PC-3 (cell line): ENCODE measurements around the gene DCLK1. TPM values are rescaled to one million over a fixed set of nuclear protein-coding genes. Genes with fewer than 3 reads are reported as not detected.

Source experiments
- ATAC-seq: fragments of 200-7000 bp; cut with Tn5 transposase; 2 replicates; pipeline ENCODE4 v1.9.1; 2020; ENCODE audit warnings: mild to moderate bottlenecking, moderate library complexity
- BruUV-seq: library from RNA; stranded (reverse); fragments of 400-500 nt; replicated peaks from 2 replicates; lab custom pipeline; 2021; lab: Mats Ljungman, UMichigan
- CTCF ChIA-PET: fragments of 300-600 bp; sonication (Branson Sonifier 250); formaldehyde crosslinking; loops from one replicate; lab custom pipeline; 2022; ENCODE audit warnings: antibody characterized with exemption; lab: Charles Lee
- POLR2A ChIA-PET: fragments of 300-600 bp; sonication (Branson Sonifier 250); formaldehyde crosslinking; loops from one replicate; lab custom pipeline; 2022; ENCODE audit warnings: antibody characterized with exemption; ENCODE audit not compliant: unreplicated experiment; lab: Charles Lee
- DNase-seq: peaks from one replicate; pipeline ENCODE4 v3.0.0-alpha.2; 2015
- H2AFZ ChIP-seq: fragments of 300-600 bp; sonication (generic); 2 replicates; pipeline ENCODE4 v1.6.0; 2016; ENCODE audit warnings: antibody characterized with exemption, low read length
- H3F3A ChIP-seq: fragments of 300-600 bp; sonication (generic); one replicate; pipeline ENCODE4 v1.6.0; 2017; ENCODE audit warnings: antibody characterized with exemption, low read length, control low read depth, mild to moderate bottlenecking; ENCODE audit not compliant: unreplicated experiment
- H3K27ac ChIP-seq: fragments of 300-600 bp; sonication (generic); 2 replicates; pipeline ENCODE4 v1.5.1; 2016; ENCODE audit warnings: mild to moderate bottlenecking, low read length
- H3K27me3 ChIP-seq: fragments of 300-600 bp; sonication (generic); 2 replicates; pipeline ENCODE4 v1.6.1; 2016; ENCODE audit warnings: low read length, mixed read lengths
- H3K36me3 ChIP-seq: fragments of 300-600 bp; sonication (generic); 2 replicates; pipeline ENCODE4 v1.6.1; 2016; ENCODE audit warnings: low read depth, mixed run types, low read length, mixed read lengths
- H3K4me1 ChIP-seq: fragments of 300-600 bp; sonication (generic); 2 replicates; pipeline ENCODE4 v1.5.1; 2016; ENCODE audit warnings: low read length; ENCODE audit not compliant: insufficient read depth
- H3K4me2 ChIP-seq: fragments of 300-600 bp; sonication (generic); 2 replicates; pipeline ENCODE4 v1.6.0; 2016; ENCODE audit warnings: low read length
- H3K4me3 ChIP-seq: fragments of 300-600 bp; sonication (generic); 2 replicates; pipeline ENCODE4 v1.5.1; 2016; ENCODE audit warnings: mild to moderate bottlenecking, low read length, mixed read lengths
- H3K79me2 ChIP-seq: fragments of 300-600 bp; sonication (generic); 2 replicates; pipeline ENCODE4 v1.6.1; 2017; ENCODE audit warnings: low read length, mixed read lengths
- H3K9ac ChIP-seq: fragments of 300-600 bp; sonication (generic); 2 replicates; pipeline ENCODE4 v1.6.0; 2016; ENCODE audit warnings: mild to moderate bottlenecking, low read length
- H3K9me2 ChIP-seq: fragments of 300-600 bp; sonication (generic); replicated peaks from 2 replicates; pipeline ENCODE4 v1.6.1; 2016; ENCODE audit warnings: mixed run types, low read length, mixed read lengths
- H3K9me3 ChIP-seq: fragments of 300-600 bp; sonication (generic); 2 replicates; pipeline ENCODE4 v1.6.1; 2016; ENCODE audit warnings: low read length, mixed read lengths
- H4K20me1 ChIP-seq: fragments of 300-600 bp; sonication (generic); 2 replicates; pipeline ENCODE4 v1.6.1; 2016; ENCODE audit warnings: low read length, mixed read lengths
- CTCF ChIP-seq: fragments of 300-600 bp; sonication (generic); conservative IDR thresholded peaks from 2 replicates; pipeline ENCODE4 v1.5.1; 2017; ENCODE audit warnings: antibody characterized with exemption, low read depth, mild to moderate bottlenecking, low read length
- EZH2 ChIP-seq: fragments of 300-600 bp; sonication (generic); IDR thresholded peaks from one replicate; pipeline ENCODE4 v1.6.1; 2017; ENCODE audit warnings: antibody characterized with exemption, mild to moderate bottlenecking, low read length; ENCODE audit not compliant: unreplicated experiment
- EZH2phosphoT487 ChIP-seq: fragments of 300-600 bp; sonication (generic); IDR thresholded peaks from 2 replicates; pipeline ENCODE4 v1.6.1; 2018; ENCODE audit warnings: mild to moderate bottlenecking, antibody characterized with exemption, low read length, borderline replicate concordance
- intact Hi-C: fragments of 100-400 bp; cut with micrococcal nuclease; formaldehyde crosslinking; loops from 2 replicates; pipeline ENCODE4 v1.9.0; 2023
- total RNA-seq: library from RNA; depleted of rRNA; stranded (reverse); fragments of >200 nt; gene quantifications from 2 replicates; pipeline ENCODE4 v1.2.3, GENCODE V29; 2014

DCLK1 gene
- total RNA-seq, 1 experiment from 2014 or later: not detected

- Histone ChIP-seq H3K9me3 (no peaks in the 10 kb centered on the region), H4K20me1 (no peaks in the 10 kb centered on the region), H3K4me1 (no peaks in the 10 kb centered on the region), H3F3A (no peaks in the 10 kb centered on the region), H3K9ac (no peak overlapping the region), H3K36me3 (no peaks in the 10 kb centered on the region), H3K27ac (no peak overlapping the region), H2AFZ (no peak overlapping the region), H3K27me3 (no peaks in the 10 kb centered on the region), H3K79me2 (no peaks in the 10 kb centered on the region), H3K4me2 (no peak overlapping the region), H3K4me3 (no peak overlapping the region), H3K9me2 (no peaks in the 10 kb centered on the region)
- intact Hi-C loops: loop anchor here (10.0 kb wide), 1 partner anchor 801 kb away; no protein-coding TSS in a partner anchor
- ChIA-PET POLR2A (interaction anchor here (0.6 kb wide), 1 partner anchor 339 kb away, joined by 3 read pairs; no protein-coding TSS in a partner anchor), CTCF (no interaction called here)
- TF ChIP-seq EZH2phosphoT487 (no peak), EZH2 (no peak), CTCF (no peak)
- ATAC-seq: no peak
- no TSS peak for BruUV-seq
- no peak for DNase-seq
Measured at GRCh38 chr13:35966024-35966423, 165.2 kb downstream of the DCLK1 start.

- no TSS peak for BruUV-seq
- H2AFZ ChIP-seq: no peak overlapping the region
- POLR2A ChIA-PET: interaction anchor here (0.6 kb wide), 1 partner anchor 339 kb away, joined by 3 read pairs; no protein-coding TSS in a partner anchor
Measured at GRCh38 chr13:35965226-35965927, 165.8 kb downstream of the DCLK1 start.

More at GRCh38 chr13:35965226-35965927, 165.8 kb downstream of the DCLK1 start:
- Histone ChIP-seq H3K79me2 (no peaks in the 10 kb centered on the region), H3K4me2 (no peak overlapping the region), H3K9ac (no peak overlapping the region), H3K4me3 (no peak overlapping the region), H3K9me2 (no peaks in the 10 kb centered on the region), H4K20me1 (no peaks in the 10 kb centered on the region), H3K4me1 (no peaks in the 10 kb centered on the region), H3K27me3 (no peaks in the 10 kb centered on the region), H3K27ac (no peak overlapping the region), H3K36me3 (no peaks in the 10 kb centered on the region), H3K9me3 (no peaks in the 10 kb centered on the region), H3F3A (no peaks in the 10 kb centered on the region)
- DNase-seq (no peak), ATAC-seq (no peak)
- intact Hi-C loops: loop anchor here (10.0 kb wide), 1 partner anchor 801 kb away; no protein-coding TSS in a partner anchor
- no peak for TF ChIP-seq CTCF
- no peak for TF ChIP-seq EZH2
- TF ChIP-seq EZH2phosphoT487: no peak
- CTCF ChIA-PET: no interaction called here
